Skin of body (tissue), 2 donors: ENCODE results near the gene PLA2G4D. TPM values are rescaled to one million over a fixed set of nuclear protein-coding genes. Genes with fewer than 3 reads are reported as not detected.
A peak's percentile ranks its signal among the peaks of the same experiment; 100 is the strongest.

Experiments
- DNase-seq: peaks from one replicate; lab custom pipeline; 2025; lab: John Stamatoyannopoulos, UW
- total RNA-seq: library from RNA; depleted of rRNA; stranded (reverse); fragments of >200 nt; gene quantifications from one replicate; pipeline ENCODE4 v1.2.3, GENCODE V29; 2014

Gene PLA2G4D
- 4.8 TPM for total RNA-seq

- no peak for DNase-seq
Measured at GRCh38 chr15:42094512-42094963, at the start of gene PLA2G4D. TSS of gene PLA2G4D (minus strand) at chr15:42094562. CDS start at chr15:42094459, 103 bp downstream.

GRCh38 chr15:42143356-42143755 lies 49.0 kb upstream of the PLA2G4D start:
- DNase-seq, result no peak

- DNase-seq, result no peak
Measured at GRCh38 chr15:42141795-42142667, 47.7 kb upstream of the PLA2G4D start.

- DNase-seq, result no peak
Measured at GRCh38 chr15:42141246-42141645, 46.9 kb upstream of the PLA2G4D start.

- no peak for DNase-seq
Measured at GRCh38 chr15:42140383-42141070, 46.2 kb upstream of the PLA2G4D start.

GRCh38 chr15:42139596-42139995 lies 45.2 kb upstream of the PLA2G4D start:
- DNase-seq, result no peak

- no peak for DNase-seq
Measured at GRCh38 chr15:42138968-42139386, 44.6 kb upstream of the PLA2G4D start.

- DNase-seq, result no peak
Measured at GRCh38 chr15:42138411-42138810, 44.0 kb upstream of the PLA2G4D start.

- peak; percentile 32 for DNase-seq
Measured at GRCh38 chr15:42137461-42138261, 43.3 kb upstream of the PLA2G4D start.

GRCh38 chr15:42136513-42136912 lies 42.2 kb upstream of the PLA2G4D start:
- no peak for DNase-seq

- no peak for DNase-seq
Measured at GRCh38 chr15:42135351-42135750, 41.0 kb upstream of the PLA2G4D start.

- no peak for DNase-seq
Measured at GRCh38 chr15:42134617-42135245, 40.4 kb upstream of the PLA2G4D start.

GRCh38 chr15:42133886-42134502 lies 39.6 kb upstream of the PLA2G4D start:
- DNase-seq, result no peak

- no peak for DNase-seq
Measured at GRCh38 chr15:42133356-42133755, 39.0 kb upstream of the PLA2G4D start.

GRCh38 chr15:42131826-42132806 lies 37.8 kb upstream of the PLA2G4D start:
- DNase-seq, result no peak

GRCh38 chr15:42131006-42131405 lies 36.6 kb upstream of the PLA2G4D start:
- no peak for DNase-seq

- no peak for DNase-seq
Measured at GRCh38 chr15:42130246-42130986, 36.1 kb upstream of the PLA2G4D start.

GRCh38 chr15:42129364-42129763 lies 35.0 kb upstream of the PLA2G4D start:
- DNase-seq, result no peak

GRCh38 chr15:42128476-42128875 lies 34.1 kb upstream of the PLA2G4D start:
- no peak for DNase-seq
